ENCODE data around the gene EXO1.

GRCh38 chr1:241857131-241857530, 9.1 kb downstream of the EXO1 start:
- TF ChIP-seq CTCF (IDR thresholded peaks at IDR 0.05), result no peak
- TF ChIP-seq POLR2A (IDR thresholded peaks at IDR 0.05), result no peak
- no peak for TF ChIP-seq EP300 (IDR thresholded peaks at IDR 0.05)

All from ovary (tissue), 3 donors.